Vagina (tissue), 2 donors: ENCODE measurements around the gene FAM163B. TPM values are rescaled to one million over a fixed set of nuclear protein-coding genes. Genes with fewer than 3 reads are reported as not detected.

Experiments used
- DNase-seq, 2 donors: peaks; one replicate each; pipeline ENCODE4 v3.0.0-alpha.2; 2017; ENCODE audit errors: extremely low spot score in 2 of 2
- H3K27ac ChIP-seq: fragments of 200-600 bp; sonication (generic); one replicate; pipeline ENCODE4 v1.5.1; 2019
- H3K27me3 ChIP-seq: fragments of 200-600 bp; sonication (generic); one replicate; pipeline ENCODE4 v1.5.1; 2019
- H3K36me3 ChIP-seq, 2 donors: fragments of 200-600 bp; sonication (generic); one replicate each; pipeline ENCODE4 v1.5.1; 2017 to 2019
- H3K4me1 ChIP-seq: fragments of 200-600 bp; sonication (generic); one replicate; pipeline ENCODE4 v1.5.1; 2019
- H3K4me3 ChIP-seq, 2 donors: fragments of 200-600 bp; sonication (generic); 1 replicate in 1 of 2; 2 replicates in 1 of 2; pipeline ENCODE4 v1.5.1; 2016 to 2019
- H3K9me3 ChIP-seq: fragments of 200-600 bp; sonication (generic); one replicate; pipeline ENCODE4 v1.5.1; 2019
- CTCF ChIP-seq, 3 experiments: fragments of 450-650 bp in 2 of 3; fragments of 200-600 bp in 1 of 3; sonication (generic) in 1 of 3; IDR thresholded peaks; one replicate each; pipeline ENCODE4 v1.5.1; 2017 to 2019; ENCODE audit warnings: antibody characterized with exemption in 3 of 3, mild to moderate bottlenecking in 2 of 3, moderate library complexity in 2 of 3
- POLR2A ChIP-seq, 2 donors: fragments of 450-650 bp; IDR thresholded peaks; one replicate each; pipeline ENCODE4 v1.6.1; 2017; ENCODE audit warnings: antibody characterized with exemption in 2 of 2, mild to moderate bottlenecking in 2 of 2, moderate library complexity in 2 of 2
- POLR2AphosphoS5 ChIP-seq, 2 donors: sonication (generic); formaldehyde crosslinking; IDR thresholded peaks; one replicate each; pipeline ENCODE4 v1.9.0; 2017; ENCODE audit warnings: antibody characterized with exemption in 2 of 2, mild to moderate bottlenecking in 2 of 2, low read depth in 1 of 2; ENCODE audit not compliant: insufficient read depth in 1 of 2
- intact Hi-C: fragments of 100-400 bp; cut with DNase I; formaldehyde crosslinking; loops from one replicate; pipeline ENCODE4 v1.15.1; 2023
- total RNA-seq: library from RNA; depleted of rRNA; stranded (reverse); fragments of >200 nt; gene quantifications from one replicate; pipeline ENCODE4 v1.2.3, GENCODE V29; 2016

FAM163B gene
- total RNA-seq, 1 donor from 2014 or later = not detected

- intact Hi-C loops = no loop called here
- Histone ChIP-seq H3K4me3 (no peak overlapping the region), H3K27me3 (no peaks in the 10 kb centered on the region), H3K9me3 (no peaks in the 10 kb centered on the region), H3K36me3 (no peaks in the 10 kb centered on the region), H3K27ac (no peak overlapping the region), H3K4me1 (no peaks in the 10 kb centered on the region)
- TF ChIP-seq POLR2AphosphoS5 (IDR thresholded peaks at IDR 0.05; ENCODE audit: insufficient read depth in 1 of 2, low read depth in 1 of 2) (no peak), POLR2A (IDR thresholded peaks at IDR 0.05) (no peak), CTCF (IDR thresholded peaks at IDR 0.05) (no peak)
- no peak for DNase-seq
Observed at GRCh38 chr9:133640160-133640559, 31.0 kb upstream of the FAM163B start.

- Histone ChIP-seq H3K4me3 (no peak overlapping the region), H3K9me3 (no peaks in the 10 kb centered on the region), H3K36me3 (no peaks in the 10 kb centered on the region), H3K4me1 (no peaks in the 10 kb centered on the region), H3K27me3 (no peaks in the 10 kb centered on the region), H3K27ac (no peak overlapping the region)
- TF ChIP-seq POLR2AphosphoS5 (IDR thresholded peaks at IDR 0.05; ENCODE audit: insufficient read depth in 1 of 2, low read depth in 1 of 2) = no peak
- no peak for TF ChIP-seq CTCF (IDR thresholded peaks at IDR 0.05)
- TF ChIP-seq POLR2A (IDR thresholded peaks at IDR 0.05) = no peak
- no peak for DNase-seq
- intact Hi-C loops = no loop called here
Observed at GRCh38 chr9:133639613-133640012, 30.4 kb upstream of the FAM163B start.

GRCh38 chr9:133638711-133639110 lies 29.5 kb upstream of the FAM163B start:
- no peaks in the 10 kb centered on the region for H3K27me3 ChIP-seq
- H3K36me3 ChIP-seq = no peaks in the 10 kb centered on the region
- no peak overlapping the region for H3K4me3 ChIP-seq
- TF ChIP-seq CTCF (IDR thresholded peaks at IDR 0.05) (no peak), POLR2AphosphoS5 (IDR thresholded peaks at IDR 0.05; ENCODE audit: insufficient read depth in 1 of 2, low read depth in 1 of 2) (no peak), POLR2A (IDR thresholded peaks at IDR 0.05) (no peak)
- H3K27ac ChIP-seq = no peak overlapping the region
- H3K4me1 ChIP-seq = no peaks in the 10 kb centered on the region
- DNase-seq = no peak
- H3K9me3 ChIP-seq = no peaks in the 10 kb centered on the region
- intact Hi-C loops = no loop called here

GRCh38 chr9:133638076-133638475 lies 28.9 kb upstream of the FAM163B start:
- H3K27me3 ChIP-seq = no peaks in the 10 kb centered on the region
- H3K9me3 ChIP-seq = no peaks in the 10 kb centered on the region
- TF ChIP-seq CTCF (IDR thresholded peaks at IDR 0.05) (no peak), POLR2AphosphoS5 (IDR thresholded peaks at IDR 0.05; ENCODE audit: insufficient read depth in 1 of 2, low read depth in 1 of 2) (no peak), POLR2A (IDR thresholded peaks at IDR 0.05) (no peak)
- H3K4me1 ChIP-seq = no peaks in the 10 kb centered on the region
- intact Hi-C loops = no loop called here
- no peak overlapping the region for H3K4me3 ChIP-seq
- H3K27ac ChIP-seq = no peak overlapping the region
- H3K36me3 ChIP-seq = no peaks in the 10 kb centered on the region
- DNase-seq = no peak

GRCh38 chr9:133637451-133638055 lies 28.4 kb upstream of the FAM163B start:
- no peaks in the 10 kb centered on the region for H3K27me3 ChIP-seq
- no peaks in the 10 kb centered on the region for H3K4me1 ChIP-seq
- no peak for DNase-seq
- intact Hi-C loops = no loop called here
- H3K9me3 ChIP-seq = no peaks in the 10 kb centered on the region
- no peak overlapping the region for H3K27ac ChIP-seq
- no peaks in the 10 kb centered on the region for H3K36me3 ChIP-seq
- no peak for TF ChIP-seq CTCF (IDR thresholded peaks at IDR 0.05)
- no peak for TF ChIP-seq POLR2A (IDR thresholded peaks at IDR 0.05)
- no peak for TF ChIP-seq POLR2AphosphoS5 (IDR thresholded peaks at IDR 0.05; ENCODE audit: insufficient read depth in 1 of 2, low read depth in 1 of 2)
- no peak overlapping the region for H3K4me3 ChIP-seq
